NCI-H69 (cell line): Measurements from ENCODE around the gene IFT52.
A peak's percentile ranks its signal among the peaks of the same experiment; 100 is the strongest.

ENCODE experiments used
- DNase-seq: peaks from one replicate; lab custom pipeline; 2025; lab: John Stamatoyannopoulos, UW

IFT52 gene, protein sequence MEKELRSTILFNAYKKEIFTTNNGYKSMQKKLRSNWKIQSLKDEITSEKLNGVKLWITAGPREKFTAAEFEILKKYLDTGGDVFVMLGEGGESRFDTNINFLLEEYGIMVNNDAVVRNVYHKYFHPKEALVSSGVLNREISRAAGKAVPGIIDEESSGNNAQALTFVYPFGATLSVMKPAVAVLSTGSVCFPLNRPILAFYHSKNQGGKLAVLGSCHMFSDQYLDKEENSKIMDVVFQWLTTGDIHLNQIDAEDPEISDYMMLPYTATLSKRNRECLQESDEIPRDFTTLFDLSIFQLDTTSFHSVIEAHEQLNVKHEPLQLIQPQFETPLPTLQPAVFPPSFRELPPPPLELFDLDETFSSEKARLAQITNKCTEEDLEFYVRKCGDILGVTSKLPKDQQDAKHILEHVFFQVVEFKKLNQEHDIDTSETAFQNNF

DNA sequence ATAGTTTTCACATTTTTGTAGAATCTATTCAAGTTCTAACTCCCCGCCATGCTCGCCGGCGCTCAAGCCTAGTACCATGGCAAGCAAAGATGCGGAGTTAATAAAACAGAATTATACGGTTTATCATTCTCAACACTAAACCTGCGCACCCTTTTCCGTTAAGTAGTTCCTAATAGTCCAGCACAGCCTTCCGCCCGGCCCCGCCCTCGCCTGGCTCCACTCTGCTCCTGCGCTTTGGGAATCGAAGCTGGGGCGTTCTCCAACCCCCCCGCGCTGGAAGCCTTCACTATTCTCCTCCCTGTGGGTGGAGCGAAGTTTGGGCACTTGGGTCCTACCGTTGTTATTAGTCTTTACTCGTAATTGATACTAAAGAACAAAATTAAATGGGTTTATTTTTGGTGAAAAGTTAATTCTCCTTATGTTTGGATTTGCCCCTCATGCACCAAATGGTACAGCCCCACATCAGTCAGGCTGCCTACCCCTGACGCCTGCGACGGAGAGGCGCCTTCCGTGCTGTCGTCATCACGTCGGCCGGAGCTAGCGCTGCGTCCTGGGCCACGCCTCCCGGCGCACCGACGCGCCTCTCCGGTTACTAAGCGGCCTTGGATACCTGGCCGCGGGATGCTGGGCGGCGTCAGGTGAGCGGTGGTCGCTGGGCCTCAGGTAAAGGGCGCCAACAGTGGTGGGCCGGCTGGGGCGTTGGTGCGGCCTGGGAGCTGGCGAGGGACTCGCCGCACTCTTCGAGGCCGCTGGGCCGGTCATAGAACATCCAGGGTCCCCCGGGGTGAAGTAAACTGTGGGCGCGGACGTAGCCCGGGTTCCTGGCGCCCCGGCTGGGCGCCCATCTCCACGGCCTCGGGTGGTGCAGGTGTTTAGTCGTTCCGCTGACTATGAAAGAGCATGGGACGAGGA lies at the start of gene IFT52:
IFT52 (plus strand) TSS at position 546 of the 912 bp plus-strand sequence. CDS start 3,762 bp downstream, outside the sequence.
- peak; percentile 92 for DNase-seq

DNA sequence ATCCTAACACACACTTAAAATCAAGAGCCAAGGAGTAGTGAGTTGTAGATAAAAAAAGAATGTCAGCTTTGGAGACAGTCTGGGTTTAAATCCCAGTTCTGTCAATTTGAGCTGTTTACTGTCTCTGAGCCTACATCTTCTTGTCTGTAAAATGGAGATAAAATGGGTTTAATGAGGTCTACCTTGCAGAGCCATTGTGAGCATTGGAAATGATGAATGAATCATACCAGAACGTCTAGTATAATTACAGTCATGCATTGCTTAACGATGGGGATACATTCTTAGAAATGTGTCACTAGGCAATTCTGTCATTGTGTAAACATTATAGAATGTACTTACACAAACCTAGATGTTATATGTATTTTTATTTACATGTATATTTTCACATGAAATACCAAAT lies 49.5 kb upstream of the IFT52 start:
- no peak for DNase-seq

DNA sequence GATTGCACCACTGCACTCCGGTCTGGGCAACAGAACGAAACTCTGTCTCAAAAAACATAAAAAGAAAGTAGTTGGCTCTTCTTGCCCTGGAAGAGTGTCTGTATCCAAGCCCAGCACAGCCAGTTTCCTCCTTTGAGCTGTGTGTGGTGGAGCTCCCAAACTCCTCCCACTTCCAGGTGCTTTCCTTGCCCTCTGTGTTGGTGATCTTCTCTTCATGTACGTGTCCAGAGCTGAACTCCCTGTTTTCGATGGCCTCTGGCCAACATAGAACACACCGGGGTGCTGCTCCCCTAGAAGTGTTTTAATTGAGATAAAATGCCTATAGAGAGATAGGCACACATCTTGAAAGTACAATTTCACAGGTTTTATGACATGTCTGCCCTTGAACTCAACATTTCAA lies 48.6 kb upstream of the IFT52 start:
- no peak for DNase-seq

DNA sequence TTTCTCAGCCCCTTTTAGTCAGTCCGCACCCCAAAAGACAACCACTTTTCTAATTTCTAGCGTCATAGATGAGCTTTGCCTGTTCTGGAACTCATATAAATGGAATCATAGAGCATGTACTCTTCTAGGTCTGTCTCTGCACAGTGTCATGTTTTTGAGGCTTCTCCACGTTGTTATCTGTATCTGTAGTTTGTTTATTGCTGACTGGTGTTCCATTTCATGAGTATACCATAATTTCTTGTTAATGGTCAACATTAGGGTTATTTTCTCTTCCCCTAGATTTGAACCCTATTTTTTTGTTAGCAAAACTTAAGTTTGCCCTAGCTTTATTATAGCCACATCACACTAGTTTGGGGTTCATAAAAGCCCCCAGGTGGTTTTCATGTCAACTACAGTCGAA lies 48.1 kb upstream of the IFT52 start:
- DNase-seq: no peak

DNA sequence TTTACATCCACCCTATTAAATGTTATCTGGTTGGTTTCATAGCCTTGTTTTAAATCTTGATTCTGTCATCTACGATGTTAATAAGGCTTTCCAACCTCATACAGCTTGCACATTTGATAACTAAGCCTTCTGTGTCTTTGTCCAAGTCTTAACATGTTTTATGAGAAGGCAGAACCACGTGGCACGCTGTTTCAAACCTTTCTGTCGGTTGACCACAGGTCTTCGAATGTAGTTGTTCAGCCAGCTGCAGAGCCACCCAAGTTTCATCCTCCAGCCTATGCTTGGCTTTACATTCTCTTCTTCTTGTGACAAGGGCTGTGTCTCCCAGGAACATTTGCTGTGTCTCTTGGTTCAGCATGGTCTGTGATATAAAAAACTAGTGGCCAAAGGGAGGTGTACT lies 47.6 kb upstream of the IFT52 start:
- DNase-seq: no peak

DNA sequence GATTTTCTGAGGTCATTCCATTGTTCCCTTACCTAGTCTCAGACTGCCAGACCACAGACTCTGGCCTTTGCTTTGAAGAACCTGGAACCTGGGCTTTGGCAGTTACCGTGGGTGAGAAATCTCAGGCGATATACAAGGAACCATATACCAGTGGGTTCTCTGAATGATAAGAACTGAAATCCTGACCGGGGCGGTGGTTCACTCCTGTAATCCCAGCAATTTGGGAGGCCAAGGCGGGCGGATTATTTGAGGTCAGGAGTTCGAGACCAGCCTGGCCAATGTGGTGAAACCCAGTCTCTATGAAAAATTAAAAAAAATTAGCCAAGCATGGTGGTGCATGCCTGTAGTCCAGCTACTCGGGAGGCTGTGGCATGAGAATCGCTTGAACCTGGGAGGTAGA lies 46.2 kb upstream of the IFT52 start:
- no peak for DNase-seq

DNA sequence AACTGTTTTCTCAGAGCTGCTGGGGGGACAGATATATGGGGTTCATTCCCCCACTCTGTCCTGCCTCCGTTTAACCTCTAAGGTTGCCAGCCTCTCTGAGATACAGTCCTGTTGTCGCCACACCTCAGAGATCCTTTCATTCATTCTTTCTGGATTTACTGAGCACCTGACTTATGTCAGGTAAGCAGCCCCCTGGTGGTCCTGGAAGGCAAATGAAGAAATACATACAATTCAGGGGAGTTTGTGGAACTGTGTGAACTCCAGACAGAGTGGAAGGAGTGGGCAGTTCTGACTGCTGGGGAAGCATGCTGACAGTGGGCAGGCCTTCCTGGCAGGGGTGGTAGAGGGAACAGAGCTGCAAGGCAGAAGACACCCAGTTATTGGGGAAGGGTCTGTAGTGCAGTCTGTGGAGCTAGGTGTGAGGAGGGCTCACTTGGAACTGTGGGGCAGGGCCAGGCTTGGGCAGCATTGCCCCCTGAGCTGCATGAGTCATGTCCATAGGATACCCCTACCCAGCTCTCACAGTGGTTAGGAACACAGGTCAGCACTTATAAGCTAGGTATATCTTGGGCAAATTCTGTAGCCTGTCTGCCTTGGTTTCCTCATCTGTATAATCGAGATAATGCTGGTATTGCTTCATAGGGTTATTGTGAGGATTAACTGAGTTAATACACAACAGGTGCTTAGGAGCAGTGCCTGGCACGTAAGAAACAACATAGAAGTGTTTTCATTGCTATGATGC lies 44.7 kb upstream of the IFT52 start:
- DNase-seq: peak; percentile 6

DNA sequence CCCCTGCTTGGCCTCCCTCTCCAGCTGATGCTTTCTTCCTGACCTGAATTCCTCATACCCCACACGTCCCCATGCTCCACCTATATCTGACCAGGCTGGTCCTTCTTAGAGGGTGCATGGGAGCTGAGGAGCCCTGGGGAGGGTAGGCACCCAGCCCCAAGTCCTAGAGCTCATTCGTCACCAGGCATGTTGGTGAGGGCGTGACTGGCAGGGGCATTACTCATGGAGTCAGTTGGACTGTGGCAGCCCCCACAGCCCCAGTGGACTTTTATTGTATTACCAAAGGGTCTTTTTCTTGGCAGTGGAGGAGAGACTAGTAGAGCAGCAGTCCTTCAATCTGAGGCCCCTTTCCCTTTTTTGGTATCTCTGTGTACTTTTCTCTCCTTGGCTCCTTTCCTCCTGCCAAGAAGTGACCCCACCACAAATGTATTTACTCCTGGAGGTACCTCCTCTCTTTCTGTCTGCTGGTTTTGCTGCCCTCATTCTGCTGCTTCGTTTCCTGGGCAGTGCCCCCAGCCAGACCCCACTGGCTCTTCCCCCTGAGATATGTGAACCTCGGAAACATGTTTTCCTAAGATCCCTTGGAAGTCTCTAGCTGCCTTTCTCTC lies 42.4 kb upstream of the IFT52 start:
- no peak for DNase-seq

DNA sequence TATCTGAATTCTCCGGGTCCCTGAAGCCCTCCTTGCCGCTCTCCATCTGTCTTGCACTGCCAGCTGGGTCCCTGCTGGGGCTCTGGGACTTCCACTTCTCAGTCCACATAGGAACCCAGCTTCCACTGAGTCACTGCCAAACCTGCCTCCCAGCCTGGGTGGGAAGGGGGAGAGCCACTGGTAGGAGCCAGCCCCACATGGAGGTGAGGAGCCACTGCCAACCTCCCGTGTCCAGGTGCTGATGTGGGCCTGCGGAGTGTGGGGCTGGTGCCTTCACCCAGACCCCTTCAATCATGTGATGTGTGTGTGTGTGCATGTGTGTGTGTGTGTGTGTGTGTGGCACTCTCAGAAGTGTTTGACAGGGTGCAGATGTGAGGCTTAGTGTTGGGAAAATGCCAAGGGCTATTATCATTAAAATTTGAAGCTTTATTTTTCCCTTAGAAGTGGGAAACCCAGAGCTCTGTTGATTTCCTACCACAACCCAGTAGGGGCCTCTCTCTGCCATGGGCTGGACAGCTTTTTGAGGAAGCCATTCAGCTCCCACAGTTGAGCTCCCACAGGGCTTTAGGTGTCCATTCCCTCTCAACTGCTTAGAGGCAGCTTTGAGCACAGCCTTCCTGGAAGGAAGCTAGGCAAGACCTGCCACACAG lies 41.2 kb upstream of the IFT52 start:
- no peak for DNase-seq

DNA sequence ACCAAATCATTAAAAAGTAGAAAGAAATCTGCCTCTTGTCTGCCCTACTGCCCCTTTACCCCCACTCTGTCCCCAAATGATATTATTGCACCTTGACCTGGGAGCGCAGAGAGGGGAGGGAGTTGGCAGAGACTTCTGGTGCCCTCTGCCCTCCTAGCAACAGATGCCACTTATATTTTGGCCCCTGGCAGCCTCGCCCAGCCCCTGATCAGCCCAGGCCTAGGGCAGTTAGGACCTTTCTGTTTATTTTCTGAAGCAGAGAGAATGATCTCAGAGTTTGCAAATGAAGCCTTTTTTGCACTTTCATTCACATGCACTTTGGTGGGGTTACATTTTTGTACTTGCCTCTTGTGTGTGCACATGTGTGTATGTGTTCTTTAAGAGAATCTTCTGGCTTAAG lies 40.3 kb upstream of the IFT52 start:
- no peak for DNase-seq

DNA sequence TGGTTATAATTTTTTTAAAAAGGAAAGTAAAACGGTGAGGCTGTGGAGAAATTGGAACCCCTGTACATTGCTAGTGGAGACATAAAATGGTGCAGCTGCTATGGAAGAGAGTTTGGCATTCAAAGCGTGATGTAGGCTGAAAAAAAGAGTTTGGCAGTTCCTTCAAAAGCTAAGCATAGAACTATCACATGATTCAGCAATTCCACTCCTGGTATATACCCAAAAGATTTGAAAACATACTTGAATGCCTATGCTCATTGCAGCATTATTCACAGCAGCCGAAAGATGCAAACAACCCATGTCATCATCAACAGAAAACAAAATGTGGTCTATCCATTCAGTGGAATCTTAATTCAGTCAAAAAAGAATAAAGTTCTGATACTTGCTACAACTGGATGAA lies 36.4 kb upstream of the IFT52 start:
- DNase-seq: no peak

DNA sequence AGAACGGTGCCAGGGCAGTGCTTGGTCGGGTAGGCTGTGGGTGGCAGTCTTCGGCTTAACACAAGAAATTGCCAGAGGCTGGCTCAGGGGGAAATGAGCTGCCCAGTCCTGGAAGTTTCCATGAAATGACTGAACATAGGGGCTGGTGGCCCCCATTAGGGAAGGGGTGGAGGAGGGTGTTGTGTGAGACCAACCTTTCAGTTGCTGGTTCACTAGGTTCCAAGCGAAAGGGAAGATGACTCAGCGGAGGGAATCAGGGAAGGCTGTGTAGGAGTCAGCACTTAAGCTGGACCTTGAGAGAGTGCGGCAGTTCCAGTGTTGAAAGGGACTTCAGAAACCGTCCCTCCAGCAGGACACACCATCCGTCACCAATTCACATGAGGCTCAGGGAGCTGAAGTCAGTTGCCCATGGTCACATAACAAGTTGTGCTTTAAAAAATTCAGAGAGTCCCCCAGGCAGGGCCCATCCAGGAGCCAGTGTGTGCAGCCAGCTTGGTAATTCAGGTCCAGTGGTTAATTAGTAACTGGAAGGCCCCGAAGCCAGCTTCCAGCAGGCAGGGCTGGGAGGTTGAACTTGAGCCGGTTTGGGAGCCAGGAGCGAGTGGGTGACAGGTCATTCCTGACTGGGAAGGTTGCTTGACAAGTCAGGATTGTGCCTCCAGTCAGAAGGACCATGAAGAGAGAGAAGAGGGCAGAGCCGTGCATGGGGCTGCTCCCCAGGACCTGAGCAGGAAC lies 32.2 kb upstream of the IFT52 start, which contains the start of gene SGK2:
SGK2 (plus strand) TSS at position 616 of the 735 bp plus-strand sequence. CDS start 7,469 bp downstream, outside the sequence.
- no peak for DNase-seq

DNA sequence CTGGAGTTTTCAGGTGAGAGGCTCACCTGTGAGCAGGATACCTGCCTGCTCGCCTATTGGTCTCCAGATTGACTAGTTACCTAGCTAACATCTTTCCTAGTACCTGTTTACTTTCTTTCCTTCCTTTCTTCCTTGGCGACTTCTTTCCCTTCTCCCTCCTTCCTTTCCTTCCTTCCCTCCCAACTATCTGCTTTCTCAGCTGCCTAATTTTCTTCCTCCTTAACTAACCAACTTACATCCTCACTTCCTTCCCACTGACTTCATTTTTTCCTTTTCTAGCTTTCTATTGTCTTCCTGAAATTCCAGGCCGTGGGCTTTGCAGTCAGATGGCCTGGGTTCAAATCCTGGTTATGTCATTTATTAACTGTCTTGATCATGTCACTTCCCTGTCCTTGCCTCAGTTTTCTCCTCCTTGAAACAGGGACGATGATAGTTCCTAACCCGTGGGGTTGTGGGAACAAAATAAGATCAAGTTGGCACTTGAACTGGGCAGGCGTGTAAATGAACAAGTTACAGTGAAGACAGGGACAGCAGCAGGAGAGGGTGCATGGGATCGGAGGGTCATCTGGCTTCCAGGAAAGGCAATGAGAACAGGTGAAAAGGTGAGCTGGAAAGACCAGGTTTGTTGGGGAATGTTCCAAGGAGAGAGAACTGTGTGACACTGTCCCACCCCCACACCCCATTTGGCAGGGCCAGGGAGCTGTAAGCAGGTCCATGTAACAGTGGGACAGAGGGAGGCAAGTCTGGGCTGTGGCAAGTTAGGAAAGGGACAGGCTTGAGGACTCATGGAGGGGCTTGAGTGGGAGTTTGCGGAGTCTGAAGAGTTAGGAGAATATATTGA lies 31.4 kb upstream of the IFT52 start:
- no peak for DNase-seq

DNA sequence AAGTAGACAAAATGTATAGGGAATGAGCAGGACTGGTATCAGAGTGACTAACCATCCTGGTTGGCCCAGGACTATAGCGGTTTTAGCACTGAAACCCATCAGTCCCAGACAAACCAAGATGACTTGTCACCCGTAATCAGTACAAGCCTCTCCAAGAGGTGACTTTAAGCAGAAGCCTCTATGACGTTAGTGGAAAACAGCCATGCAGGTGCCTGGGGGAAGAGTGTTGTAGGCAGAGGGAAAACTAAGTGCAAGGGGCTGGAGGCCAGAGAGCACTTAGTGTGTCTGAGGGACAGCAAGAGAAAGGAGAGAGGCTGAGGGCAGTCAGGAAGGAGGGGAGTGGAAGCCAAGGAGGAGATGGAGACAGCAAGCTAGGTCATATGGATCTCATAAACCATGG lies 29.8 kb upstream of the IFT52 start:
- no peak for DNase-seq

DNA sequence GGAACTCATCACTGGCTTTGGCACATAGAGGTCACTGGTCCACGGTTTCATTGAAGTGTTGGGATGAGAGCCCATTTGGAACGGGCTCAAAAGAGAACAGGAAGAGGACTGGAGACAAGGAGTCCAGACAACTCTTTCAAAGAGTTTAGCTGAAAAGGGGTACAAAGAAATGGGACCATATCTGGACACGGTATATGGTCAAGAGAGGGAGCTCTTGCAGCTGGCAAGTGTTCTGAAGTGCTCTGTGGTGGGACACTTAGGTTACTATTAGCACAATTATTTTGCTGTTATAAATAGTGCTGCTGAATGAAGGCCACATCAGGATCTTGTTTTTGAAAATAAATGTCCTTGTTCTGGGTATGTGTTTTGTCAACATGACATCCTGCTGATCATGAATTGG lies 27.3 kb upstream of the IFT52 start:
- no peak for DNase-seq

DNA sequence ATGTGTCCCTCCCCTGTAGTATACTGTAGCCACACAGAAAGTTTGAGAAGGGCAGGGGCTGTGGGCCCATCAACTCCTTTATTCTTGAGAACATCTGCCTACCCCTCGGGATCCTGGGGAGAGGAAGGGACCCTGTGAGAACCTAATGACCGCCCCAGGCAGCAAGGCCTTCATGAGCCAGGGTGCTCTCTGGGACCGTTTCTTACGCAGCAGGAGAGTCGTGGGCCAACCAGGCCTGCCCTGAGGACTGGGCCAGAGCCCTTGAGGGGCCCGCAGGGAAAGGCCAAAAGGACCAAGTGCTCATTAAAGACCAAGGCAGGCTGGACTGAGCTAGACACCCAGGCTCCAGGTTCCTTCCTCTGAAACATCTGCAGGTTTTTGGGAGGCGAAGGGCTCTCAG lies 26.7 kb upstream of the IFT52 start:
- DNase-seq: no peak

DNA sequence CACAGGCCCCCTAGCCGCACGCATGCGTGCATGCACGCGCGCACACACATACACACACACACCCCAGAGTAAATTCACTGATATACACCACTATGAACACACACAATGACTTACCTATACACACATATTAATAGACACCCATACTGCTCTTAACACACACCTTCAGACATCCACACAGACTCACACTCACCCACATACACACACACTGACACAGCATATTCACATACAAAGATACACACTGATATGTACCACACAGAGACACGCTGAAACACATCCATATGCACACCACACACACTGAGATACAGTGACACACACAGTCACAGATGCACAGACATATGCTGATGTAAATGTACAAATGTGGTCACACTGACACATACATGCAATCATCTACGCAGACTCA lies 26.3 kb upstream of the IFT52 start:
- DNase-seq: no peak

DNA sequence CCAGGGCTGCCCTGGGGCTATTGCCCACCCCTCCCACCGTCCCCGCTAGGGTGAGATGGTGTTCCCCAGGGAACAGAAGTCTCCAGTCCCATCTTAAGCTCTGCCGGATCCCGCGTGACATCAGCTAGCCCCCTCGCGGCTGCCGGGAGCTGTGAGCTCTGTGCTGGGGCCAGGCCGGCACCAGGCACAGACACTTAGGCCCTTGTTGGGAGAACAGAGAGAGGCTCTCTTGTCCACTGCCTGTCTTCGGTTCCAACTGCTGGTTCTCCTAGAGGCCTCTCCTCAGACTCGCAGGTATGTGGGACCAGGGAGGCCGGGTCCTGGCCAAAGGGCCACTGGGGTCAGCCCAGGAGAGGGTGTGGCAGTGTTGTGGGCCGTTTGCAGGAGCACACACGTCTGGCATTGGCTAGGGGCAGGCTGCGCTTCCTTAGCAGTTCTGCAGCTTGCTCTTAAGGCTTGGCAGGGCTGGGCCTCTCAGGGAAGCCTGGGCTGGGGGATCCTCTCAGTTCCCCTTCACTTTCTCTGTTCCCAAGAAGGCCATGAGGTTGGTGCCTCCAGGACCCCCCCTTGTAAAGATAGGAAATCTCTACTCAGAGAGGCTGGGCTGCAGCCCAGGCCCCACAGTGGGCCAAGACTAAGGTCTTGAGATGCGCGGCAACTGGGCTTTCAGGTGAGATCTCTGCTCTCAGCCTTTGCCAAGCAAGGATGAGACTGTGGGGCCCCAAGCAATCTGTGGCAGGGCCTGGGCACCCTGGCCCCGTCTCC lies 25.6 kb upstream of the IFT52 start:
- DNase-seq: no peak

DNA sequence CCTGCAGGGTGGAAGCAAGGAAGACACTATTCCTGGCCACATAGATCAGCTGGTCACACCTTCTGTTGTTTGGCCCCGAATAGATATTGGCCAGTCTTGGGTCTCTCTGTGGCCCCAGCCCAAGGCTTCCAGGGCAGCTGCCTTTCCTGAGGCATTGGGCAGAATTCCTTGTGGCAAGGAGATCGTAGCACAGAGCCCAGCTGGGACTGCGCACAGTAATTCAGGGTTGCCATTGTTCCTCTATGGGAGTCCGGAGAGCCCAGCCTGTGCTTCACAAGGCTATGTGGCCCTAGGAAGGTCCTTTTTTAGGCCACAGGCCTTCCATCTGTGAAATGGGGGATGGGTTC lies 25.0 kb upstream of the IFT52 start:
- DNase-seq: no peak
